NCI-H2029 treated with DMSO at 0.1 percent for 48 hours (cell line): ENCODE measurements around the gene RYR3.
"Not testable (repeated sequence)": the region's sequence is repeated elsewhere in the genome, so short reads cannot be mapped to it uniquely, and the experiment has no call there.

Source experiments
- DNase-seq: peaks from one replicate; lab custom pipeline; 2025; lab: John Stamatoyannopoulos, UW

Gene RYR3

GRCh38 chr15:33515121-33515520 is 204.4 kb downstream of the RYR3 start:
- no peak for DNase-seq

- no peak for DNase-seq
Measured at GRCh38 chr15:33516563-33516962, 205.8 kb downstream of the RYR3 start.

GRCh38 chr15:33517944-33518343 is 207.2 kb downstream of the RYR3 start:
- no peak for DNase-seq

- no peak for DNase-seq
Measured at GRCh38 chr15:33518421-33518820, 207.7 kb downstream of the RYR3 start.

GRCh38 chr15:33524274-33524673 is 213.5 kb downstream of the RYR3 start:
- no peak for DNase-seq

- no peak for DNase-seq
Measured at GRCh38 chr15:33526532-33526931, 215.8 kb downstream of the RYR3 start.

GRCh38 chr15:33533197-33533596 is 222.4 kb downstream of the RYR3 start:
- no peak for DNase-seq

- no peak for DNase-seq
Measured at GRCh38 chr15:33534642-33535041, 223.9 kb downstream of the RYR3 start.

- DNase-seq = no peak
Measured at GRCh38 chr15:33535135-33535534, 224.4 kb downstream of the RYR3 start.

- DNase-seq = no peak
Measured at GRCh38 chr15:33539825-33540573, 229.2 kb downstream of the RYR3 start.

- no peak for DNase-seq
Measured at GRCh38 chr15:33543957-33544356, 233.2 kb downstream of the RYR3 start.

GRCh38 chr15:33545866-33546265 is 235.1 kb downstream of the RYR3 start:
- DNase-seq = no peak

- DNase-seq = no peak
Measured at GRCh38 chr15:33547876-33548275, 237.1 kb downstream of the RYR3 start.

GRCh38 chr15:33551860-33552259 is 241.1 kb downstream of the RYR3 start:
- DNase-seq = no peak

GRCh38 chr15:33553157-33553556 is 242.4 kb downstream of the RYR3 start:
- no peak for DNase-seq

GRCh38 chr15:33559207-33559890 is 248.6 kb downstream of the RYR3 start:
- no peak for DNase-seq

- no peak for DNase-seq
Measured at GRCh38 chr15:33561407-33561806, 250.6 kb downstream of the RYR3 start.

- DNase-seq = no peak
Measured at GRCh38 chr15:33561967-33562366, 251.2 kb downstream of the RYR3 start.

- no peak for DNase-seq
Measured at GRCh38 chr15:33565094-33565493, 254.3 kb downstream of the RYR3 start.

GRCh38 chr15:33567652-33568051 is 256.9 kb downstream of the RYR3 start:
- no peak for DNase-seq

GRCh38 chr15:33569036-33569435 is 258.3 kb downstream of the RYR3 start:
- DNase-seq = no peak

- DNase-seq = not testable (repeated sequence)
Measured at GRCh38 chr15:33577911-33578310, 267.1 kb downstream of the RYR3 start.

- no peak for DNase-seq
Measured at GRCh38 chr15:33580526-33580925, 269.8 kb downstream of the RYR3 start.

GRCh38 chr15:33581032-33581431 is 270.3 kb downstream of the RYR3 start:
- no peak for DNase-seq
